MM.1S (cell line): Measurements from ENCODE around the gene PLD6.
A peak's percentile ranks its signal among the peaks of the same experiment; 100 is the strongest.

Source experiments
- DNase-seq: peaks from one replicate; pipeline ENCODE4 v3.0.0-alpha.2; 2015
- H2AFZ ChIP-seq: fragments of 300-600 bp; sonication (generic); 2 replicates; pipeline ENCODE4 v1.6.0; 2016; ENCODE audit warnings: antibody characterized with exemption, low read length
- H3F3A ChIP-seq: fragments of 300-600 bp; sonication (generic); 2 replicates; pipeline ENCODE4 v1.6.1; 2016; ENCODE audit warnings: mild to moderate bottlenecking, antibody characterized with exemption, low read length, moderate library complexity, mixed read lengths; ENCODE audit not compliant: insufficient read depth
- H3K27ac ChIP-seq: fragments of 300-600 bp; sonication (generic); 2 replicates; pipeline ENCODE4 v1.5.1; 2016; ENCODE audit warnings: mild to moderate bottlenecking, low read length
- H3K27me3 ChIP-seq: fragments of 300-600 bp; sonication (generic); replicated peaks from 2 replicates; pipeline ENCODE4 v1.6.0; 2016; ENCODE audit warnings: low read length; ENCODE audit not compliant: insufficient read depth
- H3K36me3 ChIP-seq: fragments of 300-600 bp; sonication (generic); replicated peaks from 2 replicates; pipeline ENCODE4 v1.6.1; 2016; ENCODE audit warnings: mild to moderate bottlenecking, low read length, mixed read lengths; ENCODE audit not compliant: insufficient read depth
- H3K4me1 ChIP-seq: fragments of 300-600 bp; sonication (generic); 2 replicates; pipeline ENCODE4 v1.6.1; 2016; ENCODE audit warnings: low read length, mixed read lengths
- H3K4me2 ChIP-seq: fragments of 300-600 bp; sonication (generic); 2 replicates; pipeline ENCODE4 v1.6.0; 2016; ENCODE audit warnings: low read depth, low read length
- H3K4me3 ChIP-seq: fragments of 300-600 bp; sonication (generic); 2 replicates; pipeline ENCODE4 v1.5.1; 2016; ENCODE audit warnings: low read length, mixed read lengths
- H3K79me2 ChIP-seq: fragments of 300-600 bp; sonication (generic); 2 replicates; pipeline ENCODE4 v1.6.1; 2016; ENCODE audit warnings: mixed run types, low read length, mixed read lengths
- H3K9ac ChIP-seq: fragments of 300-600 bp; sonication (generic); 2 replicates; pipeline ENCODE4 v1.6.1; 2016; ENCODE audit warnings: low read length, mixed read lengths
- H3K9me2 ChIP-seq: fragments of 300-600 bp; sonication (generic); replicated peaks from 2 replicates; pipeline ENCODE4 v1.6.1; 2016; ENCODE audit warnings: mild to moderate bottlenecking, low read length, mixed read lengths; ENCODE audit not compliant: insufficient read depth
- H3K9me3 ChIP-seq: fragments of 300-600 bp; sonication (generic); replicated peaks from 2 replicates; pipeline ENCODE4 v1.6.1; 2016; ENCODE audit warnings: mild to moderate bottlenecking, low read length, mixed read lengths; ENCODE audit not compliant: insufficient read depth
- H4K20me1 ChIP-seq: fragments of 300-600 bp; sonication (generic); 2 replicates; pipeline ENCODE4 v1.6.1; 2016; ENCODE audit warnings: mild to moderate bottlenecking, low read length, moderate library complexity, mixed read lengths; ENCODE audit not compliant: insufficient read depth
- EZH2 ChIP-seq: fragments of 300-600 bp; sonication (generic); optimal IDR thresholded peaks from 2 replicates; pipeline ENCODE3; 2017; ENCODE audit warnings: low read depth, mild to moderate bottlenecking, antibody characterized with exemption, low read length, mixed read lengths
- EZH2phosphoT487 ChIP-seq: fragments of 300-600 bp; sonication (generic); IDR thresholded peaks from 2 replicates; pipeline ENCODE4 v1.6.1; 2018; ENCODE audit warnings: antibody characterized with exemption, low read length
- TF ChIP-seq, protein P1 (sequence below): fragments of 300-600 bp; sonication (generic); IDR thresholded peaks from 2 replicates; pipeline ENCODE4 v1.5.1; 2016; ENCODE audit warnings: antibody characterized with exemption, low read length, mixed read lengths

The PLD6 gene

DNA sequence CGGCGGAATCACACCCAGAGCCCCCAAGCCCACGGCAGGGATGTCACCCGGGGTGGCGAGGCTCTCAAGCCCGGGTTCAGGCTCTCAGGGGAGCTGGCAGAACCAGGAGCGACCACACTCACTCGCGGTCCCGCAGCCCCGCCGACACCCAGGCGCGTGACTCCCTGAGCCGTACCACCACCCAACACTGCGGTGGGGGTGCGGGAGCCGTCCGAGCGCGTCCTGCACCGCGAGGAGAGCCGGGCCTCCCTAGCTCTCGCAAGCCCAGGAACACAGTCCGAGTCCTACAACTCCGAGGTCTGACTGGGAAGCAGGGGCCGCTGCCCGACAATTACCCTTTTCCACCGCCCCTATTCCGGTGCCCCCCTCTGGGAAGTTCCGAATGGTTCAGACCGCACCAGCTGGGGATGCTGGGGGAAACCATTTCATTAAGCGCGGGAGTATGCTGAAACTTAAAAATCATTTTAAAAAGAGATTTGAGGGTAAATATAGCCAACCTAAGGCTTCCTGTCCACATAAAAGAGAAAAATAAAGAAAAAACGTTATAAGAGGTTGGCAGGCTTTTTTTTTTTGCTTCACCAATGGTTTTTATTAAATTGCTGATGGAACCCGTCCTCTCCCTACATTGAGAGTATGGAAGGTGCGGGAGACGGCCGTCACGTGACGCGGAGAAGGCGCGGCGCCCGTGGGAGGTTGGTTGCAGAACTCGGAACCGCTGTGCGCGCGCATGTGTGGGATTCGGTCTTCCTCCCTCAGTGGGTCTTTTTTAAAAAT lies 31.1 kb upstream of the PLD6 start, which contains the start of gene FLCN:
Gene FLCN (minus strand): TSS at position 143 of the 774 bp plus-strand sequence. CDS start 9,031 bp downstream, outside the sequence.
- Histone ChIP-seq H4K20me1 (no peaks in the 10 kb centered on the region), H3K9ac (peak within 1 kb of the TSS; percentile 98), H2AFZ (peak within 1 kb of the TSS; percentile 86), H3K36me3 (no peaks in the 10 kb centered on the region; the same call in 1 of the 2 replicates), H3K27ac (peak within 1 kb of the TSS; percentile 71), H3K9me3 (no peaks in the 10 kb centered on the region), H3K79me2 (peaks cover 44% of the 10 kb centered on the region), H3K27me3 (no peaks in the 10 kb centered on the region), H3K4me1 (peaks cover 23% of the 10 kb centered on the region), H3F3A (peaks cover 18% of the 10 kb centered on the region), H3K9me2 (no peaks in the 10 kb centered on the region), H3K4me3 (peak within 1 kb of the TSS; percentile 93), H3K4me2 (peak within 1 kb of the TSS; percentile 95)
- DNase-seq = peak; percentile 83
- TF ChIP-seq EZH2 (no peak), EZH2phosphoT487 (no peak)
- TF ChIP-seq, protein P1, sequence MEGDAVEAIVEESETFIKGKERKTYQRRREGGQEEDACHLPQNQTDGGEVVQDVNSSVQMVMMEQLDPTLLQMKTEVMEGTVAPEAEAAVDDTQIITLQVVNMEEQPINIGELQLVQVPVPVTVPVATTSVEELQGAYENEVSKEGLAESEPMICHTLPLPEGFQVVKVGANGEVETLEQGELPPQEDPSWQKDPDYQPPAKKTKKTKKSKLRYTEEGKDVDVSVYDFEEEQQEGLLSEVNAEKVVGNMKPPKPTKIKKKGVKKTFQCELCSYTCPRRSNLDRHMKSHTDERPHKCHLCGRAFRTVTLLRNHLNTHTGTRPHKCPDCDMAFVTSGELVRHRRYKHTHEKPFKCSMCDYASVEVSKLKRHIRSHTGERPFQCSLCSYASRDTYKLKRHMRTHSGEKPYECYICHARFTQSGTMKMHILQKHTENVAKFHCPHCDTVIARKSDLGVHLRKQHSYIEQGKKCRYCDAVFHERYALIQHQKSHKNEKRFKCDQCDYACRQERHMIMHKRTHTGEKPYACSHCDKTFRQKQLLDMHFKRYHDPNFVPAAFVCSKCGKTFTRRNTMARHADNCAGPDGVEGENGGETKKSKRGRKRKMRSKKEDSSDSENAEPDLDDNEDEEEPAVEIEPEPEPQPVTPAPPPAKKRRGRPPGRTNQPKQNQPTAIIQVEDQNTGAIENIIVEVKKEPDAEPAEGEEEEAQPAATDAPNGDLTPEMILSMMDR = no peak

DNA sequence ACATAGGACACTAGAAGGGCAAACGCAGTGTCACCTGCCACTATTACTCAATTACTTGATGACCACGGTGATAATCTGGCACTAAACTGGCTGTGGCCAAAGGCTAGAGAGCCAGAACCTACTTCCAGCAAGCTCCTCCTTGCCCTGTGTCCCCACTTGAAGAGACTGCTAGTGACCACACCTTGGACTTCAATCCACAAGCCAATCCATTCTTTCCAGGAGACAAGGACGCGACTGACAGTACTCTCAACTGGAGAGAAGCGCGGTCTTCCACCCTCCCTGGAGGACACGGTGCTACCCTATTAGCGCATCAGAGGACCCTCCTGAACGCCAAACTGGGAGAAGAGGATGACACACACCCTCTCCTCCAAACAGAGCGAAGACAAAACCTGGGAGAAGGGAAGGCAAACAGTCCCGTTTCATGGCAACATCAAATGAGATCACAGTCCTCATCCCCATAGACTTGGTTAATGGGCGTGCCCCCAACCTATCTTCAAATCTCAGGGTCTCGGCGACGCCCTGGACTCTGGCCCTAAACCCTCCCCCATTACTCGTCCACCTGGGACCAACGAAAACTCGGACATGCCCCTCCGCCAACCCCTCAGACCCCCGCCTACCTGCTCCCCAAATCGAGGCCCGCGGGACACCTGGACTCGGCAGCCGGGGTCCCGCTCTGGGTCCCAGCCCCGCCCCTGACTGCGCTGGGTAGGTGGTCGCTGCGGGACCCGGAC lies 30.3 kb upstream of the PLD6 start:
- Histone ChIP-seq H3F3A (peaks cover 18% of the 10 kb centered on the region), H4K20me1 (no peaks in the 10 kb centered on the region), H3K4me1 (peaks cover 23% of the 10 kb centered on the region), H3K9me2 (no peaks in the 10 kb centered on the region), H3K4me2 (peak overlapping the region; percentile 95), H2AFZ (peak overlapping the region; percentile 86), H3K79me2 (peaks cover 52% of the 10 kb centered on the region), H3K36me3 (no peaks in the 10 kb centered on the region; the same call in 1 of the 2 replicates), H3K27me3 (no peaks in the 10 kb centered on the region), H3K9me3 (no peaks in the 10 kb centered on the region), H3K9ac (peak overlapping the region; percentile 98), H3K27ac (peak overlapping the region; percentile 71; the same call in 1 of the 2 replicates), H3K4me3 (peak overlapping the region; percentile 93)
- TF ChIP-seq EZH2 (no peak), EZH2phosphoT487 (no peak)
- TF ChIP-seq, protein P1 = no peak
- no peak for DNase-seq

DNA sequence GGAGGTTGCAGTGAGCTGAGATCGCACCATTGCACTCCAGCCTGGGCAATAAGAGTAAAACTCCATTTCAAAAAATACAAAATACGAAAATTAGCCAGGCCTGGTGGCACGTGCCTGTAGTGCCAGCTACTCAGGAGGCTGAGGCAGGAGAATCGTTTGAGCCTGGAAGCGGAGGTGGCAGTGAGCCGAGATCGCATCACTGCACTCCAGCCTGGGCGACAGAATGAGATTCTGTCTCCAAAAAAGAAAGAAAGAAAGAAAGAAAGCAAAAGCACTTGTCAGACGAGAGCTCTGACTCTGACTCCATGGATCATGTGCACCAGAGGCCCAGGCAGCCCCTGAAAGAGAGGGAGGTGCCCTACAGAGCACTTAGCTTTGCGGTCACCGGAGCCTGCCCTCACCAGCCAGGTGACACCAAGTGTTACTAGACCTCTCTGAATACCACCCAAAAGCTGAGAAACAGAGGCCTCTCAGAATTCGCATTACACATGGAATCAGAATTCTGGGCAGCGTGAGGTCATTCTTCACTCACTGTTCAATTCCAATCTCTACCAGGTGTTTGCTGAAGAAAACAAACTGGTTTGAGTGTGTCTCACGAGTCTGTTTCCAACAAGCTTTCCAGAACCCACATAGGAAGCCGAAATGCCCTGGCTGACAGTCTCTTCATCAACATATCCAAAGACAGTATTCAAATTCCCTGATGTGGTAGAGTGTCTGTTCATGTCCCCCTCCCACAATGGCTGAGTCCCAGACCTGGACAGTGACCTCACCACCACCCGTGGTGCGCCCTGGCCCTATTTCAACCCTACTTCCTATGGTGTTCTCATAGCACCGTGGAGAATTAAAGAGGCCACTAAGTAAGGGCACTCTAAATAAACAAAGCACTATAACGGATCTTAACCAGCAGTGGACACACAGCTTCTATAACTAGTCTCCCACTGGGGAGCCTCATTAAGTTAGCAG lies 29.4 kb upstream of the PLD6 start:
- Histone ChIP-seq H3K9me2 (no peaks in the 10 kb centered on the region), H3K36me3 (no peaks in the 10 kb centered on the region; the same call in 1 of the 2 replicates), H3K4me3 (peak overlapping the region; percentile 93), H3K27ac (no peak overlapping the region), H4K20me1 (no peaks in the 10 kb centered on the region), H3K27me3 (no peaks in the 10 kb centered on the region), H3F3A (peaks cover 18% of the 10 kb centered on the region), H2AFZ (no peak overlapping the region), H3K79me2 (peaks cover 54% of the 10 kb centered on the region), H3K4me2 (peak overlapping the region; percentile 95), H3K9me3 (no peaks in the 10 kb centered on the region), H3K9ac (peak overlapping the region; percentile 98; the same call in 1 of the 2 replicates), H3K4me1 (peaks cover 23% of the 10 kb centered on the region)
- TF ChIP-seq EZH2 = no peak
- TF ChIP-seq EZH2phosphoT487 = no peak
- TF ChIP-seq, protein P1 = no peak
- DNase-seq = no peak
